Stimulated activated CD4-positive, alpha-beta T cell treated with anti-CD3 and anti-CD28 coated beads, Interleukin-4, amount 100 ng/mL, for 4 hours (primary cell): ENCODE results near the gene KCNQ2.

Experiments used
- DNase-seq, 2 experiments: peaks; one replicate each; pipeline ENCODE4 v3.0.0-alpha.2; 2020

The KCNQ2 gene

GRCh38 chr20:63432577-63433325 is 39.7 kb downstream of the KCNQ2 start:
- no peak for DNase-seq

- no peak for DNase-seq
Observed at GRCh38 chr20:63431944-63432343, 40.5 kb downstream of the KCNQ2 start.

GRCh38 chr20:63430891-63431290 is 41.6 kb downstream of the KCNQ2 start:
- no peak for DNase-seq

DNA sequence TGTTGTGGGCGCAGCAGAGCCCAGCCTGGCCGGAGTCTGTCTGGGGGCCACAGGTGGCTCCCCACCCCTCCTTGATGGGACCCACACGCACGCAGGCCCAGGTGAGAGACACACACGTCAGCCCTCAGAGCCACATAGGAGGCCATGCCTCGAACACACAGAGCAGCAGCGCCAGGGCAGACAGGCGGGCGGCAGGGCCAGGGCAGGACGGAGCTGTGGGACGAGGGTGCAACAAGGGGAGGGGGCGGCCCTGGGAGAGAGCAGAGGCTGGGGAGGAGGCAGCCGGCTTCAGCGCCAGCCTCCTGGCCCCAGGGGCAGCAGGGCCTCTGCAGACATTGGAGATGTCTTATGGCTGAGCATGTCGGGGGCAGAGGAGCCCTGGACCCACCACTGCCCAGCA is 42.5 kb downstream of the KCNQ2 start:
- DNase-seq = no peak

- DNase-seq = no peak
Observed at GRCh38 chr20:63428906-63429575, 43.4 kb downstream of the KCNQ2 start.

GRCh38 chr20:63427724-63428330 is 44.6 kb downstream of the KCNQ2 start:
- DNase-seq = no peak

DNA sequence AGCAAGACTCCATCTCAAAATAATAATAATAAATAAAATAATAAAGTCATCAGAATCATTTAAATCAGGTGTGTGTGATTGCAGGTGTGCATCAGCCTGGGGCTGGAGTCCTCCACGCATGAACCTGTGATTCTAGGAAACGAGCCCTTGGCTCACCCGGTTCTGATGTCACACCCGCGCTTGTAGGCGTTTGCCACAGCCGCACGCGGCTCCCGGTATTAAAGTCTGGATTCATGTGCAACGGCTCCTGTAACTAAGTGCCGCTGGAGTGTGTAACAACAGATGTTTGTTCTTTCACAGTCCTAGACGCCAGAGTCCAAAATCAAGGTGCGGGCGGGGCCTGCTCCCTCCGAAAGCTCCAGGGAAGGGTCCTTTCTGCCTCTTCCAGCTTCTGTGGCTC is 45.2 kb downstream of the KCNQ2 start:
- no peak for DNase-seq

DNA sequence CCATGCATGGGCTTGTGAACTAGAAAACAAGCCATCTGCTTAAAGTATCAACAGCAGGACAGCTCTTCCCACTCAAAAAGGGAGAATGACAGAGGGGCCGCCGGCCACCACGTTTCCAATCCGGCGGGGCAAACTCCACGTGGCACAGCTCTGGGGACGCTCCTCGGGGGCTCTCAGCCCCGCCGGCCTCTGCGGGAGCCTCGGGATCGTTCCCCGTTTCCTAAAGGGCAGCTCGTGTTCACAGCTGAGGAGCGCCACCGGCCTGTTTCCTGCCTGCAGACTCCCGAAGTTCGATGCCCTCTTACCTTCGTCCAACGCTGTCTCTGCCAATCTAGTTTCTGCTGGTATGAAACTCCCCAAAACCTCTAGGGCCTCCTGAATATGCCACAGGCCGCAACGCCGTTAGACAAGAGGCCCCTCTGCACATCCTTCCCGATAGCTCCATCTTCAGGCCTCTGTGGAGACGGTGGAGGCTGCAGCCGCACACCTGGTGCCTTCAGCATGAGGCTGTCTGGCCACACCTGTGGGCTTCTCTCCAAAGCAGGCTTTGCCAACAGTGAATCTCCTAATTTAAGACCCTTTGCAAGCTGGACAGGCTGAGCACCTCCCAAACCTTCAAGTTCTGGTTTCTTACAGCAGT is 46.5 kb downstream of the KCNQ2 start:
- no peak for DNase-seq

- DNase-seq = no peak
Observed at GRCh38 chr20:63424613-63425012, 47.8 kb downstream of the KCNQ2 start.

DNA sequence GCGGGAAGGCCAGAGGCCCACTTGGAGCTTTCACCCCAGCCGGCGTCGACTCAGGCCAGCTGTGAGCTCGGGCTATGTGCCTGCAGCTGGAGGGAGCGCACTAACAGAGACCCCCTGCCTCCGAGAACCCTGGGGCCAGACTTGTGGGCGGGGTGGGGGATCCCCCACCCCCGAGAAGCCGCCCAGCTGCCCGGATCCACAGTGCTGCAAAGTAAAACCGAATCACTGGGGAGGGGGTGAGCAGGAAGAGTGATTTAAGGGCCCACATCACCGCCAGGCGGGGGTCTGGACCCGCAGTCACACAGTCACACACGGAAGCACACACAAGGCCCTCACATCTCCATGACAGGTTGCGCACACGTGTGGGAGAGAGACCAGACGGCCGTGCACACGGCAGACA is 48.7 kb downstream of the KCNQ2 start:
- no peak for DNase-seq

DNA sequence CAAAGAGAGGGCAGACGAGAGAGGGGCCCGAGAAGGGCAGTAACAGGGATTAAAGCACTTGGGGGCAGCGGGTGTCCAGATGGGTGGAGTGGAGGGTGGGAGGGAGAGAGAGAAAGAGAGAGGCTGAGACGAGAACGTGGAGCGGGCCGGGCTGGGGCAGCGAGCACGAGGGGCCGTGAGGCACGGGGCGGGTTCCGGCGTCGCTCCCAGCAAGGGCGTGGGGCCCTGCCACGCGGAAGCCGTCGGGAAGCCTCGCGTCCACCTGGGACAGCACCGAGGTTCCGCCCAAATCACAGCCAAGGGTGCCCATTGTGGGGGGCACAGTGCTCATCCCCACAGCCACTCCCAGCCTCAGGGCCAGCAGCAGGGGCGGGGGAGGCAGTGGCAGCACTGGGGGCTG is 49.8 kb downstream of the KCNQ2 start:
- DNase-seq = no peak

- DNase-seq = no peak
Observed at GRCh38 chr20:63421913-63422312, 50.5 kb downstream of the KCNQ2 start.

- DNase-seq = no peak
Observed at GRCh38 chr20:63421094-63421692, 51.3 kb downstream of the KCNQ2 start.

GRCh38 chr20:63420359-63421093 is 51.9 kb downstream of the KCNQ2 start:
- DNase-seq = no peak

DNA sequence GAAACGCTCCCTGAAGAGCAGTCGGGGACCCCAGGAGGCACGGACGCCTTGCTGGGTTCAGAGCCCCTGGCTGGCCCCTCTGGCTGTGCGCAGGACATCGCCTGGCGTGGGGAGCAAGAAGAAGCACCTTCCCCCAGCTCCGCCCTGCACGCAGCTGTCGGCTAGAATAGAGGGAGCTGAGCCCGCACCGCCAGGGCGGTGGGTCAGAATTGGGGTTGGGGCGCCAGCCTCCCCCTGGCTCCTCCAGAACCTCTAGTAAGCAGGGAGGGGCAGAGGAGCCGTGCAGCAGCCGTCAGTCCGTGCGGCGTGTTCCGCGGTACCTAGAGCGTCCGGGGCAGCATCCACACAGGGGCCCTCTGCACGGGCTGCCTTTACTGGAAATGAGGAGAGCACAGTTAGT is 53.2 kb downstream of the KCNQ2 start:
- DNase-seq = no peak

DNA sequence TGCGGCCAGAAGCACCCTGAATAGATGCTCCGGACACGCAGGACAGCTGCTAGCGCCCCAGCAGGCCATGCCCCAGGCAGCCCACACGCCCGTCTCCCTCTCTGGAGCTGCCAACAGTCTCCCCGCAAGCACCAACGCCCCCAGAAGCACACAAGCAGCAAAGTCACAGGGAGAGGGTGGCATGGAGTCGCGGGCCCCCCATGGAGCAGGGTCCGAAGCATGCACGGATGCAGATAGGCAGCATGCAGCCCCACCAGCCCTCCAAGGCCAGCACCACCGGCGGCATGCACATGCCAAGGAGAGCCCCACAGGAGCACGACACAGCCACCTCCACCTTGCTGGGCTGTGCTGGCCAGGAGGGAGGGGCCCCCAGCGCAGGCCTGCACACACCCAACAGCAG is 53.8 kb downstream of the KCNQ2 start:
- DNase-seq = no peak

- no peak for DNase-seq
Observed at GRCh38 chr20:63417738-63418120, 54.7 kb downstream of the KCNQ2 start.

- no peak for DNase-seq
Observed at GRCh38 chr20:63417097-63417737, 55.2 kb downstream of the KCNQ2 start.

GRCh38 chr20:63416631-63417030 is 55.8 kb downstream of the KCNQ2 start:
- DNase-seq = no peak

DNA sequence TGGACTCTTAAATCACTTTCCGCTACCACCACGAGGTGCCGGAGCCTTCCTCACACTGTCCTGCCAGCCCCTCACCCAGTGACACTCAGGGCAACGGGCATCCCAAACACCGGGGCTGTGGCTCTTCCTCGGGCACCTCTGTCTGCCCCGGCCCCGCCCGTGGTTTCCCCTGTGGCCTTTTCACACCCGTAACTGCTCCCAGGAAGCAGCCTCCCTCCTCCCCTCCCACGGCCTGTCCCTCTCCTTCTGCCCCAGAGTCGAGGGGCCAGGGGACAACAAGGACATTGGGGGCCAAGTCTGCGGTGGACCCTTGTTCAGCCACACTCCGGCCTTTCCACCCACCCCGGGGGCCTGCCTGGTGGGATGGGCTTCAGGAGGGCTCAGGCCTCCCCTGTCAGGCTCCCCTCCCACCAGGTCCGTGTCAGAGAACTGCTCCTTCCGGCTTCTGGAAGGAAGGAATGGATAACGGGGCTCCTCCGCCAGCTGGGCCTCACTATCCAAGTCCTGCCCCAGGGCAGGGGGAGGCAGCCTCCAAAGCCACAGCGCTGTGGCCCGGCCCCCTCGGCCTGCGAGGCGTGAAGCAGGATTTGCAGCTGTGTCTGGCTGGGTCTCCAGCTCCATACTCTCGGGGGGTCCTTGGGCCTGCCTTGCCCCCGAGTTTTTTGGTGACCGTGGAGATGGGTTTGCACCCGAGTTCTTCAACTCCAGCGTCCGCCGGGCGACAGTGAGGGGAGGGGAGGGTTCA is 56.6 kb downstream of the KCNQ2 start:
- no peak for DNase-seq

DNA sequence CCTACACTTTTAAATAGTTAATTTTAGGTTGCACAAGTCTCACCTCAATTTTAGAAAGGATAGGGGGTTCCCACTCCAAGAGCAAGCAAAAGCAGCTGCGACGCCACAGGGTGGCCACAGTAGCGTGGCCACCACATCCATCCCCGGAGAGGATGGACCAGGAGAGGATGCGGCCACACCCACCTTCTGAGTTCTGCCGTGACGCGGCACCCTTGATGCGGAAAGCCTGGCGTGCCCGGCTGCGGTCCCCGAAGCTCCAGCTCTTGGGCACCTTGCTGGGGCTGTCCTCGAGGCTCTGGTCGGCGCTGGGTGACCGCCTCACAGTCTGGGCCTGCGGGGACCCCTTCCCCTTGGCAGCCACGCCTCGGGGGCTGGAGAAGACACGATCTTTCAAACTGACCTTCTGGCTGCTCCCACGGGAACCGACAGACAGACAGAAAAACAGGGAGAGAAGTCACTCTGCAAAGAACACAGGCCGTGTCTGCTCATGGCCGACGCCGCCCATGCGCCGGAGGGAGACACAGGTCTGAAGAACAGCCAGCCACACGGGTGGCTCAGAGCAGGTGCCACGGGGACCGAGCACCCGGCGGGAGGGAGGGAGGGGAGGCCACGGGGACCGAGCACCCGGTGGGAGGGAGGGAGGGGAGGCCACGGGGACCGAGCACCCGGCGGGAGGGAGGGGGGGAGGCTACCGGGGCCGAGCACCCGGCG is 57.6 kb downstream of the KCNQ2 start:
- no peak for DNase-seq
